SJCRH30 (cell line): ENCODE data around the gene CEACAM8. TPM values are rescaled to one million over a fixed set of nuclear protein-coding genes. Genes with fewer than 3 reads are reported as not detected.
"Not testable (repeated sequence)": the region's sequence is repeated elsewhere in the genome, so short reads cannot be mapped to it uniquely, and the experiment has no call there.

Experiments
- DNase-seq, 2 experiments: peaks; one replicate each; pipeline ENCODE4 v3.0.0-alpha.2; 2015 to 2020
- H3K27ac ChIP-seq: fragments of 250-450 bp; sonication (Bioruptor Pico); 2 replicates; pipeline ENCODE4 v1.5.1; 2020; ENCODE audit warnings: mild to moderate bottlenecking, moderate library complexity
- H3K27me3 ChIP-seq: fragments of 250-450 bp; sonication (Bioruptor Pico); 2 replicates; pipeline ENCODE4 v1.5.1; 2020; ENCODE audit warnings: mild to moderate bottlenecking, moderate library complexity
- H3K36me3 ChIP-seq: fragments of 250-450 bp; sonication (Bioruptor Pico); 2 replicates; pipeline ENCODE4 v1.5.1; 2020; ENCODE audit warnings: mild to moderate bottlenecking, moderate library complexity
- H3K4me1 ChIP-seq: fragments of 250-450 bp; sonication (Bioruptor Pico); 2 replicates; pipeline ENCODE4 v1.5.1; 2020; ENCODE audit warnings: mild to moderate bottlenecking, moderate library complexity
- H3K4me3 ChIP-seq: fragments of 250-450 bp; sonication (Bioruptor Pico); 2 replicates; pipeline ENCODE4 v1.5.1; 2020; ENCODE audit warnings: mild to moderate bottlenecking, moderate library complexity
- H3K9me3 ChIP-seq: fragments of 250-450 bp; sonication (Bioruptor Pico); replicated peaks from 2 replicates; pipeline ENCODE4 v1.5.1; 2020; ENCODE audit warnings: mild to moderate bottlenecking, moderate library complexity
- total RNA-seq: library from RNA; depleted of rRNA; stranded (reverse); fragments of >200 nt; shearing (Covaris generic); gene quantifications from 2 replicates; pipeline ENCODE4 v1.2.3, GENCODE V29; 2014

The CEACAM8 gene
- total RNA-seq, 1 experiment from 2014 or later = not detected

DNA sequence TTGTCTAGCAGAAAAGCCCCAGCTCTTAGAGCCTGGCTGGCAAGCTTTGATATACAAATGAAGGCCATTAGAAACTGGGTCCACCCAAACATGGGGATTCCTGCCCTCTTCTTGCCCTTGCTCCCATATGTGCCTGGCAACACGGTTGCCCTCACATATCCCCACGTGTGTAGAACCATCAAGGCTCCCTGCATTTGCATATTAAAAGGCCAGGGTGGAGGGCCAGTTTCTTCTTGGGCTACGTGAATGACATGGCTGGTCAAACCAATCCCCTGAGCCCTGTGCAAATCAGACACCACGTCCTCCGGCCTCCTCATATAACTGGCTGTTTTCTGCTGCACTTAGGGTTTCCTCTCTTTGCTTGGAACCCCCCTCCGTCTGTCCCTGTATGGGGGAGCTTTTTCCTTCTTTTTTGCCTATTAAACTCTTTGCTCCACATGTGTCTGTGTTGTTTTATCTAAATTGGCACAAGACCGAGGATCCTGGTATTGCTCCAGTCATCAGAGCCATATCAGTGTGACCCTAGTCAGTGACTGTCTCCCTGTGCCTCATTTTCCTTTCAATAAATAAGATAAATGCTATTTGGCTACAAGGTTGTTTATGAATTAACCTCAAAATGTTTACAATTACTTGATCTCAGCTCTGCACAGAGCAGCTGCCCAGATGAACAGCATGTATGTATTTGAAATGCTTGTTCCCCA is 36.1 kb downstream of the CEACAM8 start:
- Histone ChIP-seq H3K36me3 (no peaks in the 10 kb centered on the region), H3K27ac (no peak overlapping the region), H3K27me3 (peaks cover 2% of the 10 kb centered on the region; the same call in 1 of the 2 replicates), H3K4me1 (no peaks in the 10 kb centered on the region), H3K9me3 (no peaks in the 10 kb centered on the region), H3K4me3 (no peak overlapping the region)
- DNase-seq = no peak

DNA sequence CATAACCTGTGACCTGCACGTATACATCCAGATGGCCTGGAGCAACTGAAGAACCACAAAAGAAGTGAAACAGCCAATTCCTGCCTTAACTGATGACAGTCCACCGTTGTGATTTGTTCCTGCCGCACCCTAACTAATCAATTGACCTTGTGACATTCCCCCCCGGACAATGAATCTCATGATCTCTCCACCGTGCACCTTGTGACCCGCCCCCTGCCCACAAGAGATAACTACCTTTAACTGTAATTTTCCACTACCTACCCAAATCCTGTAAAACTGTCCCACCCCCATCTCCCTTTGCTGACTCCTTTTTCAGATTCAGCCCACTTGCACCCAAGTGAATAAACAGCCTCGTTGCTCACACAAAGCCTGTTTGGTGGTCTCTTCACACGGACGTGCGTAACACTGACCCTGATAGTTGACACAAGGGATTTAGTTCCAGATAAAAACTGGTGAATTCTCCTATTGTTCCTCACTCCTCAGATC is 37.3 kb downstream of the CEACAM8 start:
- not testable (repeated sequence) for H3K27ac ChIP-seq, H3K4me1 ChIP-seq, H3K27me3 ChIP-seq, H3K9me3 ChIP-seq, H3K36me3 ChIP-seq, H3K4me3 ChIP-seq, DNase-seq

DNA sequence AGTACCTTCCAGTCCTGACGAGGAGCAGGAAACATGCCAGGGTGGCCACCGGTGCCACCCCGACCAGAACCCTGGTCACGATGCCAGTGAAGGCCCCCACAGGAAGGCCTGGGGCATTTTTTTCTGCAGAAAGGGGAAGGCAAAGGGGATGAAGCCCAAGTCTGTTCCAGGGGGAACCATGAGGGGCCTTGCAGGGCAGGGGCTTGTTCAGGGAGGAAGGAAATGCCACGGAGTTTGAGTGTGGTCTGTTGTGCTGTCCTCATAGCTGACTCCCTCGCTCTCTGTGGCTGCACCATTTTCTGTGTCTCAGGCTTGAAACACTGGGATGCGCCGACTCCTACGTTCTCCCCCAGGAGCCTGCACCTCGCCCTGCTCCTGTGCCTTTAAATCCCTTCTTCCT is 38.9 kb downstream of the CEACAM8 start:
- Histone ChIP-seq H3K4me3 (no peak overlapping the region), H3K4me1 (no peaks in the 10 kb centered on the region), H3K9me3 (no peaks in the 10 kb centered on the region), H3K36me3 (no peaks in the 10 kb centered on the region), H3K27ac (no peak overlapping the region), H3K27me3 (peaks cover 2% of the 10 kb centered on the region; the same call in 1 of the 2 replicates)
- DNase-seq = no peak

DNA sequence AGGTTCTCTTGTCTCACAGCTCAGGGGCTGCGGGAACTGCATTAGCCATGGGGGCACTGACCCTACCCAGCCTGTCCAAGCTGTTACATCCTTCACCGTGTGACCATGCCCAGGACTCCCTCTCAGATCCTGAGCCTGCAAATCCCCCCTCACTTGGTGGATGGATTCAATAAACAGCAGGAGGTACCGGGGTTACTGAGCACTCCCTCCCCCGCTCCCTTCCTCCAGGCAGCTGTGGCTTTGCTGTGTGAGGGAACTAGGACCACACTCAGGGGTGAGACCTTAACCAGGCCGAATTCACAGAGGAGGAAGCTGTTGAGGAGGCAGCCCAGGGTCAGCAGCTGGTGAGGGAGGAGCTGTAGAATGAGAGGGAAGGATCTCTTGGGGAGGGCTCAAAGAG is 39.4 kb downstream of the CEACAM8 start:
- H3K36me3 ChIP-seq = no peaks in the 10 kb centered on the region
- H3K27me3 ChIP-seq = peaks cover 2% of the 10 kb centered on the region; the same call in 1 of the 2 replicates
- no peaks in the 10 kb centered on the region for H3K9me3 ChIP-seq
- no peak overlapping the region for H3K4me3 ChIP-seq
- no peaks in the 10 kb centered on the region for H3K4me1 ChIP-seq
- H3K27ac ChIP-seq = no peak overlapping the region
- DNase-seq = no peak

DNA sequence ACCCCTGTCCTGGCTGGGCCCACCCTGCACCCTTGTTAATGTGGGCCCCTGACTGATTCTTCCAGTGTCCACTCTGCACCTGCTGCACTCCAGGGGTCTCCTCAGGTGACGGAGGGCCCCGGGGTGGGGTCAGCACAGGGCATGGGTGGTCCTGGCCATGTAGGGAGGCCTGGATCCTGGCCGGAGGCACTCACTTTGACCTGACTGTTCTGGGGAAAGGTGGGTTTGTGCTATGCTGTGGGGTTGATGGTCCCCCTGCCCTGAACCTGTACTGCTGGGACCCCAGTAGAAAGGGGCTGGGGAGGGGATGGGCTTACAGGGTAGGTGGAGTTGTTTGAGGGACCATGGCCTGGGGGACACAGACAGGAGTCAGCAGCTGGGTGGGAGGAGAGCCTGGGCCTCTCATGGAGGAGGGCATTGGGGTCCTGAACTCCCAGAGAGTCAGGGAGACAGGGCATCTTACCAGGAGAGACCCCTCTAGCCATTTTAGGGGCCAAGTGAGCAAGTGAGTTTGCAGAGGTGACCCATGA is 40.6 kb downstream of the CEACAM8 start:
- Histone ChIP-seq H3K9me3 (no peaks in the 10 kb centered on the region), H3K27me3 (peaks cover 2% of the 10 kb centered on the region; the same call in 1 of the 2 replicates), H3K27ac (no peak overlapping the region), H3K36me3 (no peaks in the 10 kb centered on the region), H3K4me1 (no peaks in the 10 kb centered on the region), H3K4me3 (no peak overlapping the region)
- no peak for DNase-seq

DNA sequence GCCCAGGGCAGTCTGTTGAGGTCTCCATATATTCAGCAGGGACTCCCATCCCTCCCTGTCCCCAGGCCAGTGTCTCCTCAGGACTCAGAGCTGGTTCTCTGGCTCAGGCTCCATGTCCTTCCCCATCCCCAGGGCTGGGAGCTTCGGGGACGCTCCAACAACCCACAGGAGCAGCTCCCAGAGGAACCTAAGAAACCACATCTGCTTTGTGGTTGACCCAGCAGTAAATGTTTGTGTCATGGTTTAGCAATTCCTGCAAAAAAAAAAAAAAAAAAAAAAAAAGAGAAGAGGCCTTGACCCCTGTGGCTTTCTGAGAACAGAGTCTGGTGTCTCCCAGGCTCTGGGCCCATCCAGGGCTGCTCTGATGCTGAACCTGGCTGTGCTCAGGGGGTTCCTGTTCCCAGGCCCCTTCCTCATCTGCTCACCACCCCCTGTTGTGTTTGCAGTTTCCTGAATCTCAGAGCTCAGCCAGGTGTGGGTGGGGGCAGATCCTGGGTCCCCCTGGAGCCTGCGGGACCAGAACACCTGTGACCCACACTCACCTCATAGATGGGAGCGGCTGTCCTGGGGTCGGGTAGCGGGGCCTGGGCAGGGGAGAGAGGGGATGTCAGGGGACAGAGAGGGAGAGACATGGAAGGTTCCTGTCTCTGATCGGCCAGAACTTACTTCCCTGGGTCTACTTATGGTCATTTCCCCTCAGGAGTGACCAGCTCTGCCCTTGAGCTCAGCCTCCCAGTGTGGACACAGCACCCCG is 41.3 kb downstream of the CEACAM8 start:
- H3K36me3 ChIP-seq = no peaks in the 10 kb centered on the region
- H3K4me3 ChIP-seq = no peak overlapping the region
- H3K27me3 ChIP-seq = peaks cover 2% of the 10 kb centered on the region; the same call in 1 of the 2 replicates
- H3K9me3 ChIP-seq = no peaks in the 10 kb centered on the region
- peak in 1 of 2 experiments; percentile 14 for DNase-seq
- no peaks in the 10 kb centered on the region for H3K4me1 ChIP-seq
- no peak overlapping the region for H3K27ac ChIP-seq

DNA sequence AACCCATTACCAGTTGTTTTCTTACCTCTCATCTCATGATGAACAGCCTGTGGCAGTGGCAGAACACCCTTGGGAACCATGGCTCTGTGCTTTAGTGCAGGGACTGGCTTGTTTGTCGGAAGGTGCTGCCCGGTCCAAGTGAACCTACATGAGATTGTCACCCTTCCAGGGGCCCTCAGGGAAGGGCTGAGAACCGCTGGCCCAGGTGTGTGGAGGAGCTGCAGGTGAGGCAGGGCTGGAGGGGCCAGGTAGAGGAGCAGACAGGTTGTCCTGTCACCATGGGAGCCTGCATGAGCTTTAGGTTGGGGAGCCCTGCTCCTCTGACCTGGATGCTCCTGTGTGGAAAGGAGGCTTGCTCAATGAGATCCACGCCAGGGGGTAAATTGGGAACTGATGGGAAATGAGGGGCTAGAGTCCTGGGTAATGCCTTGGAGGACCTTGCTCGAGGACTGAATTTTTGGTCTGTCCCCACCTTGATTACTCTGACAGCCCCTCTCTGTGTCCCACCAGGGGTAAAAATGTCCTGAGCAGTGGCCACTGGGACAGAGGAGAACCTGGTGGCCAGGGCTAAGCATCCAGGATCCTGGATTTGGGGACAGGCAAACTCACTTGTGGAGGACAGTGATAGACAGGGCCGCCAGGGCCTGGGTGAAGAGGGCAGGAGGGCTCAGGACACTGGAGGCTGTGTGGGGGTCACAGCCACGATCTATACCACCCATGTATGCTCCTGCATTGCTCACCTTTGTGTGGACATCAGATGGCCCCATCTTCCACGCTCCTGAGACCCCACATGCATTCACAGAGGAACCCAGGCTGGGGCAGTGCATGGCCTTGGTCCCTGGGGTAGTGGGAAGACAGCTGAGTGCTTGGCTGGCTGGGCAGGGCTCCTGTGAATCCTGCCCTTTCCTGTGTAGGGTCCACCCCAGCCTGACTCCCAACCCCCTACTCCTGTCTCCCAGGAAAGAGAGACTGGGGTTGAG is 42.3 kb downstream of the CEACAM8 start:
- Histone ChIP-seq H3K9me3 (no peaks in the 10 kb centered on the region), H3K4me3 (no peak overlapping the region), H3K27ac (no peak overlapping the region), H3K36me3 (no peaks in the 10 kb centered on the region), H3K4me1 (no peaks in the 10 kb centered on the region), H3K27me3 (peaks cover 2% of the 10 kb centered on the region; the same call in 1 of the 2 replicates)
- DNase-seq = no peak

DNA sequence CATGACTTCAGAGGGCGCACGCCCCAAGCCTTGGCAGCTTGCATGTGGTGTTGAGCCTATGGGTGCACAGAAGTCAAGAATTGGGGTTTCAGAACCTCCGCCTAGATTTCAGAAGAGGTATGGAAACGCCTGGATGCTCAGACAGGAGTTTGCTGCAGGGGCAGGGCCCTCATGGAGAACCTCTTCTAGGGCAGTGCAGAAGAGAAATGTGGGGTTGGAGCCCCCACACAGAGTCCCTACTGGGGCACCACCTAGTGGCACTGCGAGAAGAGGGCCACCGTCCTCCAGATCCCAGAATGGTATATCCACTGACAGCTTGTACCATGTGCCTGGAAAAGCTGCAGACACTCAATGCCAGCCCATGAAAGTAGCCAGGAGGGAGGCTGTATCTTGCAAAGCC is 44.2 kb downstream of the CEACAM8 start:
- not testable (repeated sequence) for DNase-seq, H3K9me3 ChIP-seq, H3K4me1 ChIP-seq, H3K27ac ChIP-seq, H3K36me3 ChIP-seq, H3K27me3 ChIP-seq, H3K4me3 ChIP-seq

DNA sequence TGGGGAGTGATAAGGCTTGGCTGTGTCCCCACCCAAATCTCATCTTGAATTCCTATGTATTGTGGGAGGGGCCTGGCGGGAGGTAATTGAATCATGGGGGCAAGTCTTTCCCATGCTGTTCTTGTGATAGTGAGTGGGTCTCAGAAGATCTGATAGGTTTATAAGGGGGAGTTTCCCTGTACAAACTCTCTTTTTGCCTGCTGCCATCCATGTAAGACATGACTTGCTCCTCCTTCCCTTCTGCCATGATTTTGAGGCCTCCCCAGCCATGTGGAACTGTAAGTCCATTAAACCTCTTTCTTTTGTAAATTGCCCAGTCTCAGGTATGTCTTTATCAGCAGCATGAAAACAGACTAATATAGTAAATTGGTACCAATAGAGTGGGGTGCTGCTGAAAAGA is 45.7 kb downstream of the CEACAM8 start:
- DNase-seq, H3K4me1 ChIP-seq, H3K4me3 ChIP-seq, H3K27me3 ChIP-seq, H3K36me3 ChIP-seq, H3K27ac ChIP-seq, H3K9me3 ChIP-seq: not testable (repeated sequence)

DNA sequence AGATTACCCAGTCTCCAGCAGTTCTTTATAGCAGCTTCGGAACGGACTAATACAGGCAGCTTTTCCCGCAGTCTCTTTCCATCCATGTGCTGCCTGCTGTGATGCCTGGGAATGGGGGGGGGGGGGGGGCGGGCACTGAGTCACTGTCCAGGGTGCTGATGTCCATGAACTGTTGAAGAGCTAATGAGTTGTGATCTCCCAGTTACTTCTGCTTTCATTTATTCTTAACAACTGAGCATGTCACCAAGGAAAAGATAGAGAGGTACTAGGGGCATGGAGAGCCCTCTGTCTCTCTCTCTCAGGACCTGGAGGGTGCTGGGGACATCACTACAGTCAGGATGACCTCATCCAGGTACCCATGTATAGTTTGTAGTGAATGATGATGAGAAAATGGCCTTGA is 46.2 kb downstream of the CEACAM8 start:
- Histone ChIP-seq H3K36me3 (no peaks in the 10 kb centered on the region), H3K4me1 (no peaks in the 10 kb centered on the region), H3K27ac (no peak overlapping the region), H3K9me3 (no peaks in the 10 kb centered on the region), H3K4me3 (no peak overlapping the region), H3K27me3 (no peaks in the 10 kb centered on the region)
- peak in 1 of 2 experiments; percentile 9 for DNase-seq

DNA sequence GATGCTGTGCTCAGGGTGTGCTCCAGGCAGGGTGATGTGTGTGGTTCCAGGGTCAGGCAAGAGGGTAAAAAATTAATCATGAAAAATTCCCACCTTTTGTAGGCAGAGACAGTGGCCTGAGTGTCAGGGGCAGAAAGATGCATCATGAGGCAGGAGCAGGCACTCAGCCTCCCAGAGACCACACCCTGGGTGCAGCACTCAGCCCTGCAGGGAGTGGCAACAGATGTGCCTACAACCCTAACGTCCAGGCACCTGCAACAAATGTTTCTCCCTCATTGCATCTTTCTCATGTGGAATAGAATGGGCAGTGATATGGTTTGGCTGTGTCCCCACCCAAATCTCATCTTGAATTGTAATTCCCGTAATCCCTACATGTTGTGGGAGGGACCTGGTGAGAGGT is 46.8 kb downstream of the CEACAM8 start:
- no peak overlapping the region for H3K4me3 ChIP-seq
- H3K27ac ChIP-seq = no peak overlapping the region
- no peaks in the 10 kb centered on the region for H3K27me3 ChIP-seq
- H3K9me3 ChIP-seq = no peaks in the 10 kb centered on the region
- no peaks in the 10 kb centered on the region for H3K36me3 ChIP-seq
- no peaks in the 10 kb centered on the region for H3K4me1 ChIP-seq
- no peak for DNase-seq

DNA sequence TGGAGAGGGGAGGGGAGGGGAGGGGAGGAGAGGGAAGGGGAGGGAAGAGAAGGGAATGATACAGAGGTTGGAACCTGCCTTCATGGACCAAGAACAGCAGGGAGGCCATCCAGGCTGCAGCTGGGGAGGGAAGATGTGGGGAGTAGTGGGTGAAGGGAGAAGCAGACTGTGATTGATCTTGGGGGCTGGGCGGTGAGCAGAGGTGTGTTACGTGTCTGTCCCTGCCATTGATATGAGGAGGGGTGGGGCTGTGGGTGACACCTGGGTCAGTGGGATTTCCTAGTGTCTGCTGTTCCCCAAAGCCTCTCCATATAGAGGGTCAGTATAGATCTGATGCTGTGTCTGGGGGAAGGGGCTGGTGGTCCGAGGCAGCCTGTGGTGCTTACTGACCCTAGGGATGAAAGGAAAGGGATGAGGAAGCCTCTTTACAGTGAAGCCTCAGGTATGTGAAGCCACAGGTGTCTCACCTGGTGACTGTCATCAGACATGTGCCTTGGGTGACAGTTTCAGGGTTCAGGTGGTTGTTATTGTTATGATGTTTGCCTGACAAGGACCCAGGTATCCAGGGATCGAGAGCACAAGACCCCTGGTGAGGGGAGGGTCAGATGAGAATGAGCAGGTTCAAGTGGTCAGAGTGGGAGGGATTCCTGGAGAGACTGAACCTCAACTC is 47.8 kb downstream of the CEACAM8 start:
- Histone ChIP-seq H3K4me1 (no peaks in the 10 kb centered on the region), H3K27me3 (no peaks in the 10 kb centered on the region), H3K36me3 (no peaks in the 10 kb centered on the region), H3K27ac (no peak overlapping the region), H3K9me3 (no peaks in the 10 kb centered on the region), H3K4me3 (no peak overlapping the region)
- DNase-seq = no peak

DNA sequence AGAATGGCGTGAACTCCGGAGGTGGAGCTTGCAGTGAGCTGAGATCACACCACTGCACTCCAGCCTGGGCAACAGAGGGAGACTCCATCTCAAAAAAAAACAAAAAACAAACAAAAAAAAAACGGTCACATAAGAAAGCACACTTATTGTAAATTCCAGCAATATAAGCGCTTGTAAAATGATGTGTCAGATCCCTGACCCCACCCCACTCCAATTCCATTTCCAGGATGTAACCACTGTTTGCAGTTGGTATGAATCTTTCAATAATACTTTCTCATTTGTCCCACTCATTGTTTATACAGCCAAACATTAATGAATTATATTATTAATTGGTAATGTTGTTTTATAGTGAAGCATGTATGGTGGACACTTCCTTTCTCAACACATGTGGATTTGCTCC is 50.6 kb downstream of the CEACAM8 start:
- no peak overlapping the region for H3K4me3 ChIP-seq
- H3K36me3 ChIP-seq = no peaks in the 10 kb centered on the region
- no peak for DNase-seq
- H3K27me3 ChIP-seq = no peaks in the 10 kb centered on the region; the same call in 1 of the 2 replicates
- H3K9me3 ChIP-seq = no peaks in the 10 kb centered on the region
- no peak overlapping the region for H3K27ac ChIP-seq
- H3K4me1 ChIP-seq = no peaks in the 10 kb centered on the region

DNA sequence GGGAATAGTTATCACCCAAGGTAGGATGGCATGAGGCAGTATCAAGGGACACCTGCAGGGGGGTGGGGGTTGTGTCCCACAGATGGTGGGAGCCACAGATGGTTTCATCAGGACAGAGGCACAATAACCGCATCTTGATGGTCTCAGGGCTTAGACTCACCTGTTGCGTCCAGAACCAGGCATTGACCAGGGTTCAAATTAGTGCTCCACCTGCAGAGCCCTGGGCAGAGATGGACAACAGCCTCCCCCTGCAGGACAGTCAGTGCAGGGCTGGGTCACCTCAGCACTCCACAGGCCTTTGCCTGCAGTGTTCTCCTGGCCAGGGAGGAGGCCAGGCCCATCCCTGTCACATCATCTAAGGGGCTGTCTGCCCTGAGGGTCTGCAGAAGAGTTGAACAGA is 51.9 kb downstream of the CEACAM8 start:
- H3K9me3 ChIP-seq = no peaks in the 10 kb centered on the region
- no peak overlapping the region for H3K27ac ChIP-seq
- H3K4me1 ChIP-seq = no peaks in the 10 kb centered on the region
- no peak for DNase-seq
- no peaks in the 10 kb centered on the region for H3K36me3 ChIP-seq
- H3K27me3 ChIP-seq = no peaks in the 10 kb centered on the region; the same call in 1 of the 2 replicates
- H3K4me3 ChIP-seq = no peak overlapping the region
